NCI-H2171 (cell line): ENCODE data around the gene SLC44A3.

ENCODE experiments used
- DNase-seq: peaks from one replicate; lab custom pipeline; 2025; lab: John Stamatoyannopoulos, UW

Gene SLC44A3

GRCh38 chr1:94801919-94802546, 18.1 kb upstream of the SLC44A3 start:
- peak; percentile 10 for DNase-seq

GRCh38 chr1:94803106-94803505, 17.1 kb upstream of the SLC44A3 start:
- no peak for DNase-seq

GRCh38 chr1:94803517-94804441, 16.4 kb upstream of the SLC44A3 start:
- peak; percentile 1 for DNase-seq

- no peak for DNase-seq
Measured at GRCh38 chr1:94804442-94804837, 15.7 kb upstream of the SLC44A3 start.

GRCh38 chr1:94805912-94806311, 14.2 kb upstream of the SLC44A3 start:
- DNase-seq: peak; percentile 28

- peak; percentile 20 for DNase-seq
Measured at GRCh38 chr1:94806441-94806871, 13.7 kb upstream of the SLC44A3 start.

- DNase-seq: no peak
Measured at GRCh38 chr1:94807742-94808491, 12.2 kb upstream of the SLC44A3 start.

GRCh38 chr1:94808669-94809068, 11.5 kb upstream of the SLC44A3 start:
- no peak for DNase-seq

- DNase-seq: no peak
Measured at GRCh38 chr1:94812985-94813384, 7.2 kb upstream of the SLC44A3 start.

GRCh38 chr1:94816030-94816429, 4.1 kb upstream of the SLC44A3 start:
- no peak for DNase-seq

- DNase-seq: no peak
Measured at GRCh38 chr1:94817712-94818111, 2.4 kb upstream of the SLC44A3 start.

- peak; percentile 48 for DNase-seq
Measured at GRCh38 chr1:94819238-94819944, 766 bp upstream of the SLC44A3 start.

- DNase-seq: no peak
Measured at GRCh38 chr1:94820936-94821335, 779 bp downstream of the SLC44A3 start.

- peak; percentile 65 for DNase-seq
Measured at GRCh38 chr1:94821636-94822305, 1.6 kb downstream of the SLC44A3 start.

GRCh38 chr1:94823116-94823515, 3.0 kb downstream of the SLC44A3 start:
- no peak for DNase-seq

- no peak for DNase-seq
Measured at GRCh38 chr1:94825936-94826335, 5.8 kb downstream of the SLC44A3 start.

- DNase-seq: no peak
Measured at GRCh38 chr1:94827434-94827833, 7.3 kb downstream of the SLC44A3 start.

GRCh38 chr1:94828251-94828650, 8.1 kb downstream of the SLC44A3 start:
- no peak for DNase-seq

GRCh38 chr1:94831641-94832040, 11.5 kb downstream of the SLC44A3 start:
- no peak for DNase-seq

GRCh38 chr1:94832446-94832845, 12.3 kb downstream of the SLC44A3 start:
- no peak for DNase-seq

- no peak for DNase-seq
Measured at GRCh38 chr1:94832931-94833585, 12.9 kb downstream of the SLC44A3 start.
